ENCODE data around the gene TMEM185B.

TMEM185B gene

DNA sequence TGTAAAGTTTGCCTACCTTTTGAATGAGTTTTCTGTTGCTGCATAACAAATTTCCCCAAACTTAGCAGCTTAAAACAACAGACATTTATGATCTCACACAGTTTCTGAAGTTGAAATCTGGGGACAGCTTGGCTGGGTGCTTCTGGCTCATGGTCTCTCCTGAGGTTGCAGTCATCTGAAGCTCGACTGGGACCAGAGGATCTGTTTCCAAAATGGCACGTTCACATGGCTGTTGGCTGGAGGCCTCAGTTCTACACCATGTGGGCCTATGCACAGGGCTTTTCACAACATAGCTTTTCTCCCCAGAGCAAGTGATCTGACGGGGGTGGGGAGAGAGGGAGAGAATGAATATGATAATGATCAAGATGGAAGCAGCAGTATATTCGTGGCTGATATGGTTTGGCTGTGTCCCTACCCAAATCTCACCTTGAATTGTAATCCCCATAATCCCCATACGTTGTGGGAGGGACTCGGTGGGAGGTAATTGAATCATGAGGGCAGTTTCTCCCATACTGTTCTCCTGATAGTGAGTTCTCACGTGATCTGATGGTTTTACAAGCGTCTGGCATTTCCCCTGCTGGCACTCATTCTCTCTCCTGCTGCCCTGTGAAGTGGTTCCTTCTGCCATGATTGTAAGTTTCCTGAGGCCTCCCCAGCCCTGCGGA, 32.9 kb upstream of the TMEM185B start:
- TF ChIP-seq, protein P1, sequence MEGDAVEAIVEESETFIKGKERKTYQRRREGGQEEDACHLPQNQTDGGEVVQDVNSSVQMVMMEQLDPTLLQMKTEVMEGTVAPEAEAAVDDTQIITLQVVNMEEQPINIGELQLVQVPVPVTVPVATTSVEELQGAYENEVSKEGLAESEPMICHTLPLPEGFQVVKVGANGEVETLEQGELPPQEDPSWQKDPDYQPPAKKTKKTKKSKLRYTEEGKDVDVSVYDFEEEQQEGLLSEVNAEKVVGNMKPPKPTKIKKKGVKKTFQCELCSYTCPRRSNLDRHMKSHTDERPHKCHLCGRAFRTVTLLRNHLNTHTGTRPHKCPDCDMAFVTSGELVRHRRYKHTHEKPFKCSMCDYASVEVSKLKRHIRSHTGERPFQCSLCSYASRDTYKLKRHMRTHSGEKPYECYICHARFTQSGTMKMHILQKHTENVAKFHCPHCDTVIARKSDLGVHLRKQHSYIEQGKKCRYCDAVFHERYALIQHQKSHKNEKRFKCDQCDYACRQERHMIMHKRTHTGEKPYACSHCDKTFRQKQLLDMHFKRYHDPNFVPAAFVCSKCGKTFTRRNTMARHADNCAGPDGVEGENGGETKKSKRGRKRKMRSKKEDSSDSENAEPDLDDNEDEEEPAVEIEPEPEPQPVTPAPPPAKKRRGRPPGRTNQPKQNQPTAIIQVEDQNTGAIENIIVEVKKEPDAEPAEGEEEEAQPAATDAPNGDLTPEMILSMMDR (IDR thresholded peaks at IDR 0.05; ENCODE audit: extremely low read depth, missing control alignments) = no peak

DNA sequence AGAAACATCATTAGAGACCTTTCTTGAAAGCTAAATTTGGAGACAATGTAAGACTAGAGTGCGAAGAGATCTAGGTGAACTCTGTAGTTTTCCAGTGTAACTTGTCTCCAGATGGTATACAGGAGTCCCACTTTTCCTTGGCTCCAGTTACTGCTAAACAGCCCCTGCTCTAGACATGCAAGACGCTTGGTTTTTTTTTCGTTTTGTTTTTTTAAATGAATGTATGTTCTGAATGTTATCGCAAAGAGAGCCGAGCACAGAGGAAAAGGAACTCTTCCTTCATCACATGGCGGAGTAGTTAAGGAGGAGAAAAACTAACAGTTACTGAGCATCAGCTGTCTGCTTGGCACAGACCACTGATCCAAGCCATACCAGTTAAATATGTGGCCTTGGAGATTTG, 31.9 kb upstream of the TMEM185B start:
- TF ChIP-seq, protein P1 (IDR thresholded peaks at IDR 0.05; ENCODE audit: extremely low read depth, missing control alignments) = no peak
- no peak for DNase-seq (ENCODE audit: low spot score)

More for the DNA sequence above, 32.9 kb upstream of the TMEM185B start:
- DNase-seq (ENCODE audit: low spot score) = no peak

DNA sequence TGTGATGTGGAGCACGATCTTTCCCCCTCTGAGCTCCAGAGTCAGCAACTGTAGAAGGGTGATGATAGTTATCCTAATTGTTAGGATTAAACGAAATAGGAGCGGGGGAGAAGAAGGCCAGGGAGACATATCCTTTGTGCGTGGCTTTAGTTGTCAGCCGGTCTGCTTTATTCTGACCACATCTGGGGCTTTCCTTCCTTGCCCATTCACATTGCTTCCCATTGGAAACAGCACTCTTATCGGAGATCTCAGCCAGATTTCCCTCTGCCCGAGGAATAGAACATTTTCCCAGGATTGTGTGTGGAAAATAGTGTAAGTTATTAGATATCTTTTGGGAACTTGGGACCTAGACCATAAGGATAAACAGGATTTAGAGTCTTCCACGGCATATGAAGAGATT, 31.0 kb upstream of the TMEM185B start:
- DNase-seq (ENCODE audit: low spot score) = no peak
- TF ChIP-seq, protein P1 (IDR thresholded peaks at IDR 0.05; ENCODE audit: extremely low read depth, missing control alignments) = no peak

DNA sequence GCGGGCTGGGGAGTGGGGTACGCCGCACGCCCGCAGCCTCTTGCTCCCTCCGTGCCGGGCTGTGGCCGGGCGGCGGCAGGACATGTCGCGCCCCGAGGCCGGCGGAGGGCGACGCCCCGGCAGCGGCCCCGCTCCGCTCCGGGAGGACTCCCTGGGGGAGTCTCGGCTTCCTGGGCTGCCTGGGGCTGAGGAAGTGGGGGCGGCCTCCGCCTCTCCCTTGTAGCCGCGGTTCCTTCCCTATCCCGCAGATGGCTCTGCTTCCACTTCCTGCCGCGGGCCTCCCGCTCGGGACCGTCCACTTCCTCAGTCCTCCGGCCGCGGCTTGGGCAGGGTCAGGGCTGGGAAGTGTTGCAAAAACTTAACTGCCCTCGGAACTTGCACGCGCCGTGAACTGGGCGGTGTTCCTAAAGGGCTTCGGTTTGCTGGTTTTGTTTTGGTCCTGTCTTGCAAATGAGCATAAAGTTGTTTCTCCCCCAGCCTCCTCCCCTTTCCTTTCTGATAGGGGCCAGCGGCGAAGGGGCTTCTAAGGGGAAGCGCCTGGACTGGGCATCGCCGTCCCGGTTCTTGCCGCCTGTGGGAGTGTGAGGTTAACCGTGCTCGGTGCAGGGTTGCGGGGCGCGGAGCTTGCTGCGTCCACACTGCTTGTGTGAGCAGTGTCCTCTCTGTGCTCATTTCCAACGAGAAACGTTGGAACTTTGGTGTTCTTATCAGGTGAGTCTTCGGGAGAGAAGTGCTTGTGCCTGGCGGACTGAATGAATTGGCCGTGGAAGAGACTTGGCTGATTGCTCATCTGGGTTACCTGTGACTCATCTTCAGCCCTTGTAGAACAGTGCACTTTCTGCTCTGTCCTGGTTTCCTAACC, 30.1 kb upstream of the TMEM185B start:
- DNase-seq (ENCODE audit: low spot score) = no peak
- TF ChIP-seq, protein P1 (IDR thresholded peaks at IDR 0.05; ENCODE audit: extremely low read depth, missing control alignments) = peak; percentile 14

DNA sequence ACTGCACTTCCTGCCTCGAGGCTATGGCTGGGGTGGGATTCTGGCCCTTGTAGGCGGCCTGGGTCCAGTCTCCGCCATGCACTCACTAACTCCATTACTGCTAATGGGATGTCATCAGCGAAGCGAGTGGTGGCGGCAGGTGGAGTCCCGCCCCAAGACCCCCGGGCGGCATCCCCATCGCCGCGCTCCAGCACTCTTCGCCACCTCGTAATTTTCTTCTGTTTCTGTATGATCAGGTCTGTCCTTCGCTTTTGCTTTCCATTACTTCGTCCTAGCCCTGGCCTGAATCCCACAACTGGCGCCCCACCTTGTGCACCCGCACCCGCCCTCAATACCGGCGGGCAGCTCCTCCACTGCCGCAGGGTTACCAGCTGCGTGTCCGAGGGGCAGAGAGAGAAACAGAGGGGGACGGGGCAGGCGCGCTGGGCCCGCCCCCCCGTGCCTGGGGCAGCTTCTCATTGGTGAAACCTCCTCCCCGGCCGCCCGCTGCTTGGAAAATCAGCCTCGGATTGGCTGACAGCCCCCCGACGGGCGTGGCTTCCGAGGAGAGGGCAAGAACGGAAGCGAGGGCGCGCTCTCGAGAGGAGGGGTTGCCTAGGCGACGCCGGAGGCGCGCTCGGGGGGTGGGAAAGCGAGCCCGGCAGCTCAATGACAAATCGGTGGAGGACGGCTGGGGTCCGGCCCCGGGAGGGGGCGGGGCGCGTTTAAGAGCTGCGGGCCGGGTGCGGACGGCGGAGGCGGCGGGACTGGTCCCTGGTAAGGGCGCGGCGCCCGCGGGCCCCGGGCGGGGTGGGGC, 29.2 kb upstream of the TMEM185B start, which contains the start of gene RALB:
RALB (plus strand) TSS at position 628 of the 796 bp plus-strand sequence. CDS start 25,813 bp downstream, outside the sequence.
- peak; percentile 99 for DNase-seq (ENCODE audit: low spot score)
- TF ChIP-seq, protein P1 (IDR thresholded peaks at IDR 0.05; ENCODE audit: extremely low read depth, missing control alignments) = no peak

DNA sequence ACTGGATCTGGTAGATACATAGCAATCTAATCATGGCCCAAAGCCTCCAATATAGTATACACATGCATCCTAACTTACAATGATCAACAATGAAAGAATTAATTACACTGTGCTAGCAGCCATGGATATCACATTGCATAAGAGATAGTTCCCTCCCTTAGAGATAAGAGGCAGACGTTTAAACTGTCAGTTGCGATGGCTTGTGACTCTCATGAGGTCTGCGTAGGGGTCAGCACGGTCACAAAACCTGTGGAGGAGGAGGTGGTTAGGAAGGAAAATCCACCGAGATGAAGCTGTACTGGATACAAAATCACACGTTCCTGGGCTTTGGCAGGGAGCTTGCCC, 28.7 kb upstream of the TMEM185B start:
- TF ChIP-seq, protein P1 (IDR thresholded peaks at IDR 0.05; ENCODE audit: extremely low read depth, missing control alignments) = no peak
- no peak for DNase-seq (ENCODE audit: low spot score)
